Cardiac septum (tissue), 1 donor: ENCODE results near the gene SPACA6. TPM values are rescaled to one million over a fixed set of nuclear protein-coding genes. Genes with fewer than 3 reads are reported as not detected.
"Not testable (repeated sequence)": the region's sequence is repeated elsewhere in the genome, so short reads cannot be mapped to it uniquely, and the experiment has no call there.

Source experiments
- DNase-seq: peaks from one replicate; pipeline ENCODE4 v3.0.0-alpha.2; 2020; ENCODE audit warnings: low spot score
- intact Hi-C: fragments of 100-400 bp; cut with DNase I; formaldehyde crosslinking; loops from one replicate; pipeline ENCODE4 v1.14.0; 2022
- long read RNA-seq: library from polyadenylated mRNA; unstranded; transcript quantifications from one replicate; pipeline ENCODE4 v2.0.0, GENCODE V29; 2021
- total RNA-seq: library from RNA; stranded (reverse); fragmentation: NEBNext Ultra II Directional; extraction: Animal tissue kit (Norgen Biotek cat#: 25700); gene quantifications from one replicate; pipeline ENCODE4 v1.2.1, GENCODE V29; 2021
- donor health status: DM: no; HTN: no; CAD: no.

SPACA6 gene, protein sequence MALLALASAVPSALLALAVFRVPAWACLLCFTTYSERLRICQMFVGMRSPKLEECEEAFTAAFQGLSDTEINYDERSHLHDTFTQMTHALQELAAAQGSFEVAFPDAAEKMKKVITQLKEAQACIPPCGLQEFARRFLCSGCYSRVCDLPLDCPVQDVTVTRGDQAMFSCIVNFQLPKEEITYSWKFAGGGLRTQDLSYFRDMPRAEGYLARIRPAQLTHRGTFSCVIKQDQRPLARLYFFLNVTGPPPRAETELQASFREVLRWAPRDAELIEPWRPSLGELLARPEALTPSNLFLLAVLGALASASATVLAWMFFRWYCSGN
- 14.7 TPM for total RNA-seq
- long read RNA-seq, partial matches to known transcripts = 4 of 11 reads
- long read RNA-seq, other reads (novel, unspliced or antisense) = 6 of 11 reads

DNA sequence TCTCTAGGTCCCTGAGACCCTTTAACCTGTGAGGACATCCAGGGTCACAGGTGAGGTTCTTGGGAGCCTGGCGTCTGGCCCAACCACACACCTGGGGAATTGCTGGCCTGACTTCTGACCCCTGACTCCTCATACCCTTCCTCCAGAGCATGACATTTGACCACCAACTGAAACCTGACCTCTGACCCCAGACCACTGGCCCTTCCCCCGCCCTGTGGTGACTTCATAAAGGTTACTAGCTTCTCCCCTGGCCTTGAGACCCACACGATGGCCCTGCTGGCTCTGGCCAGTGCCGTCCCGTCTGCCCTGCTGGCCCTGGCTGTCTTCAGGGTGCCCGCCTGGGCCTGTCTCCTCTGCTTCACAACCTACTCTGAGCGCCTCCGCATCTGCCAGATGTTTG, at the start of gene SPACA6:
Gene SPACA6, plus strand, starts transcription at position 71 of the 400 bp plus-strand sequence. Its CDS starts 197 bp downstream, at position 268.
- intact Hi-C loops = no loop called here
- no peak for DNase-seq

DNA sequence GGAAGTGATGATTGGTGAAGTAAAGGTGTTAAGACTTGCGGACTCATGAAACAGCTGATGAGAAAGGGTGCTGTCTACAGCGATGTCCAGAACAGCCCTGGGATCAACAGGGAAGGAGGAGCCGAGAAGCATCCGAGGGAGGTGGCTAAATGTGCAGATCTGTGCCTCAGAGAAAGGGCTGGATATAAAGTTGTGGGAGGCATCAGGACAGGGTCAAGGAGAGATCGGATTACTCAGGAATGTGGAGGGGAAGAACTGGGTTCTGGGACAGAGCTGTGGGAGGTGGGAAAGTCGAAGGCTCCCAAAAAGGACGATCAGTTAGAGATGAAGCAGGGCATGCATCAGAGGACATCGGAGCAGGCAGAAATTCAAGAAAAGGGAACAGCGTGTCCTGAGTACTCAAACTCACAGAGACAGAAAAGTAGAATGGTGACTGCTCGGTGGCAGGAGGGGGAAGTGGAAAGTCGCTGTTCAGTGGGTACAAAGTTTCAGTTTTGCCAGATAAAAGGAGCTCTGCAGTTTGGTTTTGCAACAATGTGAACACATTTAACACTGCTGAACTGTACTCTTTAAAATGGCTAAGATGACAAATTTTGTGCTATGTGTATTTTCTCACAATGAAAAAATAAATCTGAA, 48.4 kb upstream of the SPACA6 start:
- intact Hi-C loops = no loop called here
- DNase-seq = no peak

DNA sequence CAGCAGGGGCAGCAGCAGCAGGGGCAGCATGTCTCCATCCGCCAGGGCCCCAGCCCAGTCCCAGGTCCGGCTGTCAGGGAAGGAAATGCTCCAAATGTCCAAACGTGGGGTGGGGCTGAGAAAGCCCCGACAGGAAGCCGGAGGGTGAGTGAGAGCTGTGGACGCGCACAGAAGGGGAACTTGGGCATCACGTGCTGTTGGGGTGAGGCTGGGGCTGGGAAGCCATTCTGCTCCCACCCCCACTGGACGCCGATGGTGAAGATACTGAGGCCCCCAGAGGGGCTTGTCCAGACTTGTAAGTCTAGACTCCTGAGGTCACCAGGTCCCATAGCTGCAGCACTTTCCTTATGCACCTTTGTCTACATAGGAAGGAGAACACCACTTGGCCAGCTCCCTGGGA, 46.4 kb upstream of the SPACA6 start, which contains the start of gene SIGLEC14:
Gene SIGLEC14, minus strand, starts transcription at position 96 of the 400 bp plus-strand sequence. Its CDS starts 66 bp downstream, at position 30.
- DNase-seq, intact Hi-C loops: not testable (repeated sequence)

DNA sequence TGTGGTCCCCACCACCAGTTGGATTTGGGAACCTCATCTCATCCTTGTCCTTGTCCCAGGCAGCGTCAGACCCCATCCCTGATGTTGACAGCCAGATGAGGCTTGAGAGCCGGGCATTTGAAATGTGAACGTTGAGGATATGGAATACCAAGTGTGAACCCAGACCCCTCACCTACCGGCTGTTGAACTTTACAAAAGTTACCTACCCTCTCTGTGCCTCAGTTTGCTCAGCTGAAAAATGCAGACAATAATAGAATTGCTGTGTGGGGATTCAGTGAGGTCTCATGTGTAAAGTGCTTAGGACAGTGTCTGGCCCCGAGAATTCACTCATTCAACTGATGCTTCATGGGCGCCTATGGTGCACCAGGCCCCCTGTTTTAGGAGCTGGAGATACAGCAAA, 45.8 kb upstream of the SPACA6 start:
- intact Hi-C loops = no loop called here
- DNase-seq = no peak

DNA sequence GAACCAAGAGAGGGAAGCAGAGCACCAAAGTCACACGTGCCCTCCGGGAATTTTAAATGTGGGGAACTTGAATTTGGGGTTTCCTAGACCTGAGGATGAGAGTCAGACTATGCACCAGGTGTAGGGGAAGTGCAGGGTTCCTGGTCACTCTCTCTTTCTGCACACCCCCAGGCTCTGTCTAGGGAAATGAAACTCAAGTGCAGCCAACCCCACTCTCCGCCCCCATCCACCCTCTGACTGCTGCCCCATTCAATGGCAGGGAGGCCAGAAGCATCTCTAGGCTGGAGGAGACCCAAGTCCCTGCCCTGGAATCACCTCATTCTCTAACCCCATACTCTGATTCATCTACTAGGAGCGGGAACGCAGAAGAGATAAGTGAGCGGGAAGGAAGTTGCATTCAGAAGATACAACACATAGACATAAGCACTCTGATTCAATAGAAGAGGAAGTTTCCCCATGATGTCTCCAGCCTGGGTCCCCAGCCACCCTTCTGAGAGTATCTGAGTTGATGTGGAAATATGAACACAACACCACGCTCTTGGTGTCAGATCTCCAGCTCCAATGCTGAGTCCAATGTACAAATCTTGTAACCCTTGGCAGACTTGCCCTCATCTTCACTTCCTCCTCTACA, 41.8 kb upstream of the SPACA6 start:
- intact Hi-C loops = no loop called here
- no peak for DNase-seq

DNA sequence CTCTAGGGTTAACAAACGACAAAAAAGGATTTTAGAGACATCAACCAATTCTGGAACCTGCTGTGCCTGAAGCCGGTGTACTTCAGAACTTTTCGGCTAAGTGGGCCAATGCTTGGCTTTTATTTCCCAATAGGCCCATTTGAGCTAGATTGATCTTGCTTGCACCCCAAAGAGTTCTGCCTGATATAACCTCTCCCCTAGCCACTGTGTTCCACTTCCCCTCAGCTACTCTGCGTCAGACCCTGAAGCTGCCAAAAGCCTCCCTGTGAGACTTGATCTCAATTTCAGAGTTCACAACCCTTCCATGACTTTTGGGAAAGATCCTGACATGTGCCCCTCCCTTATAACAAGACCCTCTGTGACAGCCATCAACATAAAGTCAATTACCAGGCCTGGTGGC, 40.9 kb upstream of the SPACA6 start:
- DNase-seq = no peak
- intact Hi-C loops = no loop called here

DNA sequence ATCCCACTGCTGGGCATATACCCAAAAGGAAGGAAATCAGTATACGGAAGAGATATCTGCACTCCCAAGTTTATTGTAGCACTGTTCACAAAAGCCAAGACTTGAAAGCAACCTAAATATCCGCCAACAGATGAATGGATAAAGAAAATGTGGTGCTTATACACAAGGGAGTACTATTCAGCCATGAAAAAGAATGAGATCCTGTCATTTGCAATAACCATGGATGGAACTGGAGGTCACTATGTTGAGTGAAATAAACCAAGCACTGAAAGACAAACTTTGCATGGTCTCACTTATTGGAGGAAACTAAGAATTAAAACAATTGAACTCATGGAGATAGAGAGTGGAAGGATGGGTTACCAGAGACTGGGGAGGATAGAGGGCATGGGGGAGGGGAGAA, 40.0 kb upstream of the SPACA6 start:
- no peak for DNase-seq
- intact Hi-C loops = no loop called here

DNA sequence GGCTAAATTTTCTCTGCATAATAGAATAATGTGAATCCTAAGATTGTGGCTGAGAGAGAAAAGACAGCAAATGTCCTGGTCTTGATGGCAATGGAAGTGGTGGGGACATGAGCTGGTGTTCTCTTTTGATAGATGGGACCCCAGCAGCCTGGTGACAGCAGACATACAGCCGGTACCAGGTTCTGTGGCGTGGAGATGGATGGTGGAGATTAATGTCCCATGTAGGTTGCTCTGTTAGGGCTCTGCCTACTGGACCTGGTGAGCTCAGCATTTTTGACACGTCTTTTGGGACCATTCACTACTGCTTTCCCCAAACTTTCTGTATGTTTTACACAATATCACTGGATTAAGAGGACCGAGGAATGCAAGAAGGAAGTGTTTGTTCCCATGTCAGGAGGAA, 38.3 kb upstream of the SPACA6 start:
- intact Hi-C loops = no loop called here
- no peak for DNase-seq

DNA sequence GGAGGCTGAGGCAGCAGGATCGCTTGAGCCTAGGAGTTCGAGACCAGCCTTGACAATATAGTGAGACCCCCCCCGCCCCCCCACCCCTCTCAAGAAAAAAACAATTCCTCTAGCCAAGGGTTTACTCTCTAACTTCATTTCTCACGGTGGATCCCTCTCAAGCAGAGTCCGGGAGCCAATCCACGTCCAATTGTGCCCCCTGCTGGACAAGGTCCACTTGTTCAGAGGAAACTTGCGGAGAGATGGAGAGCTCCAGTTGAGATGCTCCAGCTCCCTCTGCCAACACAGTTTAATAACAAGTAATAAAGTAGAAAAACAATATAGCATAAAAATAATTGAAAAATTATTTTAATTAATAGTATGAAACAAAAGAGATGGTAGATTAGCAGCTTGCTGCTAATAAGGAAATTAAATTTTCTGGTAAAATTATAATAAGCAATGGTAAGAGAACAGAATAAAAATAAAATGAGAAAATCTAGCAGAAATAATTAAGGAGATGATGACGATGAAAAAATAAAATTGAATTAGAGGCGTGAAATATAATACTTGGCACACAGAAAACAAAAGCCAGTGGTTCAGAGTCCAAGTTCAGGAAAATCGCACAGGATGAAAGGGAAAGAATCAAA, 32.0 kb upstream of the SPACA6 start:
- peak; percentile 88 for DNase-seq
- intact Hi-C loops = no loop called here

DNA sequence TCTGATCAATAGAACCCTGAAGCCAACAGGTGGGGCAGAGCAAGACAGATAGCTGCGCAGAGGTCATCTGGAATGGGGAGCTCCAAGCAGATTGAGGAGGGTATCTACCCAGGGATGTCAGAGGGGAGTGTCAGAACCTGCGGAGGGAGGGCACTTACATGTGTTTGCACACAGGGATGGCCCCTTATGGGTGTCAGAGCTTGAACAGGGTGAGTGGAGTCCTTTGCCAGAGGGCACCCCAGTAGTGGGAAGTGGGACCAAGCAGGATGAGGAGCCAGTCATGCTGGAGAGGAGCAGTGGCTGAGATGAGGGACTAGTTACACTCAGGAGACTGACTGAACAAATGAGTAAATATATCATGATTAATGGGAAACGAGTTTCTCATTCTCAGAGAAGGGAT, 29.5 kb upstream of the SPACA6 start:
- intact Hi-C loops = no loop called here
- no peak for DNase-seq

DNA sequence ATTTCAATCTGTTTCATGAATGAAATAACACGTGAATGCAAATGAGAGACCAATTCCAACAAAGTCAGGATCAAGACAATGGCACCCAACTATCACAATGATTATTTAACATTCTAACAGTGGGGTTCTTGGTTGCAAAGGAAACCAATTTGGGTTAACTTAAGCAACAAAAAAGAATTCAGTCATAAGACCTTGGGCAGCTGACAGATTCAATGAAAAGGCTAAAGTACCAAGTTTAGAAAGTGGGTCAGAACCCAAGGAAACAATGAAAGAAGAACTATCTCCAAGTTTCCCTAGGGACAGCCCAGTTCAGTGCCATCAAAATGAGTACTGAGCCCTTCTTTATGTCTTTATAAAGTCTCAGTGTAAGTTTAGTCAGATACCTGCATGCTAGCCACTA, 29.0 kb upstream of the SPACA6 start:
- intact Hi-C loops = no loop called here
- no peak for DNase-seq

DNA sequence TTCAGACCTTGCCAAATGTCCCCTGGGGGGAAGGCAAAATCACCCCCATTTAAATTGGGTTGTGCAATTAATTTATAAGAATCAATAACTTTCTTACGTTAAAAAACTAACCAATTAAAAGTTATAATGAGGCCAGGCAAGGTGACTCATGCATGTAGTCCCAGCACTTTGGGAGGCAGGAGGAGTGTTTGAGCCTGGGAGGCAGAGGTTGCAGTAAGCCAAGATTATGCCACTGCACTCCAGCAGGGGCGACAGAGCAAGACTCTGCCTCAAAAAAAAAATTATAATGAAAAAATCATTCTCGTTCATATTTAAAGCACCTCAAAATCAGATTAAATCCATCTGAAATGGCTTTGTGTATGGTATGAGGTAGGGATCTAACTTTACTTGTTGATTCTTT, 28.1 kb upstream of the SPACA6 start:
- no peak for DNase-seq
- intact Hi-C loops = no loop called here

DNA sequence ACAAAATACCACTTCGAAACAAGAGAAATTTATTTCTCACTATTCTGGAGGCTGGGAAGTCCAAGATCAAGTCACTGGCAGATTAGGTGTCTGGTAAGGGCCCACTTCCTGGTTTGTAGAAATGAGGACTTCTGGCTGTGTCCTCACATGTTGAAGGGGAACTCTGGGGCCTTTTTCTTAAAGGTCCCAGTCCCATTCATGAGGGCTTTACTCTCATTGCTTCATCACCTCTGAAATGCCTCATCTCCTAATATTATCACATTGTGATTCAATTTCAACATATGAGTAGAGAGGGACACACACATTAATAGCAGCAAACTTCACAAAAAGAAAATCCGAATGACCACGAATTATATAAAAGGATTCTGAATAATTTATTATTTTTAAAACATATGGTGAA, 24.9 kb upstream of the SPACA6 start:
- intact Hi-C loops = no loop called here
- DNase-seq = no peak

DNA sequence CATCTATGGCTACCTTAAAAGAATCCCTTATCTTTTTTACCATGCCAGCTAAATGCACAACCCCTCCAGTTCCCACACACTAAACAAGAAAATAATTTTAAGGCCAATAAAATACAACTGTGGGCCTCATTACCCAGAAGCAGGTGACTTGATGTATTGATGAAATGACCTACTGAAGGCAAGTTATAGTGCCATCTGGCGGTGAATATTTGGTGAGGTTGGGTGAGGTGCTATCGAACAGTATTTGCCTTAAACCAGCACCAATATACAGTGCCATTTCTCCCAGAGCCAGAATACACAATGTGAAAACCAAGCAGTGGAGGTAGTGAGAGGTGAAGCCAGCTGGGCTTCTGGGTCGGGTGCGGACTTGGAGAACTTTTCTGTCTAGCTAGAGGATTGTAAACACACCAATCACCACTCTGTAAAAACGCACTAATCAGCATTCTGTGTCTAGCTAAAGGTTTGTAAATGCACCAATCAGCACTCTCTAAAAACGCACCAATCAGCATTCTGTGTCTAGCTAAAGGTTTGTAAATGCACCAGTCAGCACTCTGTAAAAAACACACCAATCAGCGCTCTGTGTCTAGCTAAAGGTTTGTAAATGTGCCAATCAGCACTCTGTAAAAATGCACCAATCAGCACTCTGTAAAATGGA, 17.1 kb upstream of the SPACA6 start:
- DNase-seq, intact Hi-C loops: not testable (repeated sequence)

DNA sequence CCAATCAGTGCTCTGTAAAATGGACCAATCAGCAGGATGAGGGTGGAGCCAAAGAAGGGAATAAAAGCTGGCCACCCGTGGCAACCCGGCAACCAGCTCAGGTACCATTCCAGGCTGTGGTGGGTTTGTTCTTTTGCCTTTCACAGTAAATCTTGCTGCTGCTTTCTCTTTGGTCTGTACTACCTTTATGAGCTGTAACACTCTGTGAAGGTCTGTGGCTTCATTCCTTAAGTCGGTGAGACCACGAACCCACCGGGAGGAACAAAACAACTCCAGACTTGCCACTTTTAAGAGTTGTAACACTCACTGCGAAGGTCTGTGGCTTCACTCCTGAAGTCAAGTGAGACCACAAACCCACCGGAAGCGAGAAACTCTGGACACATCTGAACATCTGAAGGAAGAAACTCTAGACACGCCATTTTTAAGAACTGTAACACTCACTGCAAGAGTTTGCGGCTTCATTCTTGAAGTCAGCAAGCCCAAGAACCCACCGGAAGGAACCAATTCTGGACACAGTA, 16.5 kb upstream of the SPACA6 start:
- intact Hi-C loops = no loop called here
- DNase-seq = no peak

DNA sequence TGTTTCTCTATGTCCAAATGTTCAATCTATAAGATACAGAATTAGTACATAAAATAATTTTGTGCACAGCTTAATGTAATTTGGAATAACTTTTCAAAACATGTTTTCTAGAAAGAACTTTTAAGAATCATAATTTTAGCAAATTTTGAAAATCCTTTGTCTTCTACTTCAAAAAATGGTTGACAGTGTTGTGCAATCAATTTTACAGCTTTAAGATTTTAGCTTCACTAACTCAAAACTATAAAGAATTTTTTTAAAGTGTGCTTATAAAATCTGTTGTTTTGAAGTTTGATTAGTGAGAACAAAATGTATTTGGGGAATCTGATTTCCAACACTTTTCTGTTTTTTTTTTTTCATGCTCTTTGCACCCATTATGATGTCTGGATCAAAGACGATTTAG, 12.7 kb upstream of the SPACA6 start:
- intact Hi-C loops = no loop called here
- DNase-seq = no peak

DNA sequence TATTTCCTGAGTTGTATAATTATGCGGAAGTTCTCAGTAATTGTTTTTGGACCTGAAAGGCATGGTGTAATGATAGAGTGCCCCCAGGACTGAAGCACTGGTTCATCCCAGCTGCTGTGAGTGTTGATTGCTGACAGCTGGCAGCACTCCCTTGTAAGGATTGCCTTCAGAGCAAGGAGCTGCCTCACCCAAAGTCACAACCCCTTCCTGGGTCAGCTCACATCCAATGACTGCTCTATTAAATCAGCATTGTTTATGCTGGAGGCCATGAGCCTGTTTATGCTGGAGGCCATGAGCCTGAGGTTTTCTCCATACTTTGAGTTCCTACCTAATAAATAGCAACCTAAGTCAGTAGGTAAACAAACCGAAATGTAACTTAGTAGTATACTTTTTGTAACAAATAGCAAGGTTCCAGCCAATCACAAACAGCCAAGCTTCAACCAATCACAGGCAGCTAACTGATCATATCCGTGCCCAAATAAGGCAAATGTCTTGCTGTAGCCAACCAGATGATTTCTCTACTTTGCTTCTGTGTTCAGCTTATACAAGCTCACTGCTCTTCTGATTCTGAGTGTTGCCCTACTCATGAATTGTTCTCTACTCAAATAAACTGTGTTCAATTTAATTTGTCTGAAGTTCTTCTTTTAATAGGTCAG, 11.7 kb upstream of the SPACA6 start:
- intact Hi-C loops = no loop called here
- DNase-seq = no peak

DNA sequence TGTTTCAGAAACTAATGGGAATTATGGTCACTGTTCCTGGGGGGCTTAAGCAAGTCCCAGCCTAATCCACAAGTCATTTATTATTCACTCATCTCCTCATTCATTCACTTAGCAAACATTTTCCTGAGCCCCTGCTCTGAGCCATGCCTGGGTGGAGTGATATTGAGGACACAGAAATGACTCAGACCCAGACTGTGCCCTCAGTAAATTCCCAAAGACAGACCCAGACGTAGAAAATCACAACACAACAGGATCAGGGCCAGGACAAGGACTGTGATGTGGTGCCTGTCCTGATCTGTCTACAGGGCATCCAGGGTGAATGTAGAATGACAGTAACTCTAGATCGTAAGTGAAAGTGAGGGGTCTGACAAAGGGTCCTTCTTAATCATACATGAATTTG, 7.0 kb upstream of the SPACA6 start:
- DNase-seq = no peak
- intact Hi-C loops = no loop called here
